Panc1 (cell line): ENCODE data around the gene SNAP47. TPM values are rescaled to one million over a fixed set of nuclear protein-coding genes. Genes with fewer than 3 reads are reported as not detected.

Source experiments
- ATAC-seq: fragments of 200-7000 bp; cut with Tn5 transposase; 2 replicates; pipeline ENCODE4 v1.9.1; 2020; ENCODE audit warnings: mild to moderate bottlenecking, moderate library complexity
- BruUV-seq: library from RNA; stranded (reverse); fragments of 400-500 nt; replicated peaks from 2 replicates; lab custom pipeline; 2021; lab: Mats Ljungman, UMichigan
- CTCF ChIA-PET: fragments of 300-600 bp; sonication (Branson Sonifier 250); formaldehyde crosslinking; loops from one replicate; lab custom pipeline; 2022; ENCODE audit warnings: antibody characterized with exemption; lab: Charles Lee
- POLR2A ChIA-PET: fragments of 300-600 bp; sonication (Branson Sonifier 250); formaldehyde crosslinking; loops from one replicate; lab custom pipeline; 2022; ENCODE audit warnings: antibody characterized with exemption; lab: Charles Lee
- DNase-seq: peaks from one replicate; pipeline ENCODE4 v3.0.0-alpha.2; 2010; ENCODE audit warnings: low read depth, low spot score
- H3K27ac ChIP-seq: 2 replicates; pipeline ENCODE4 v1.5.1; 2011; ENCODE audit warnings: mild to moderate bottlenecking, low read length, inconsistent platforms
- H3K27me3 ChIP-seq: fragments of 200-500 bp; sonication (Bioruptor generic); 2 replicates; pipeline ENCODE4 v1.6.0; 2014; ENCODE audit warnings: low read length, inconsistent platforms; ENCODE audit not compliant: control insufficient read depth, insufficient read depth
- H3K36me3 ChIP-seq: fragments of 200-500 bp; sonication (Bioruptor generic); 2 replicates; pipeline ENCODE4 v1.5.1; 2014; ENCODE audit warnings: inconsistent platforms, mild to moderate bottlenecking, low read length, moderate library complexity; ENCODE audit not compliant: control insufficient read depth, insufficient read depth
- H3K4me1 ChIP-seq: 2 replicates; pipeline ENCODE4 v1.5.1; 2011; ENCODE audit warnings: inconsistent platforms, mild to moderate bottlenecking, low read length, moderate library complexity; ENCODE audit not compliant: control insufficient read depth, insufficient read depth
- H3K4me3 ChIP-seq, 2 experiments: 2 replicates each; pipeline ENCODE4 v1.5.1; 2011 to 2012; ENCODE audit warnings: low read depth in 2 of 2, low read length in 2 of 2, mild to moderate bottlenecking in 2 of 2, inconsistent platforms in 1 of 2, moderate library complexity in 1 of 2
- H3K9me3 ChIP-seq: fragments of 200-500 bp; sonication (Bioruptor generic); 2 replicates; pipeline ENCODE4 v1.5.1; 2014; ENCODE audit warnings: low read depth, mild to moderate bottlenecking, inconsistent platforms, low read length, moderate library complexity; ENCODE audit not compliant: control insufficient read depth, insufficient read depth
- CTCF ChIP-seq: fragments of 450-650 bp; IDR thresholded peaks from 2 replicates; pipeline ENCODE4 v1.5.1; 2017; ENCODE audit warnings: mild to moderate bottlenecking
- POLR2AphosphoS5 ChIP-seq: IDR thresholded peaks from 2 replicates; pipeline ENCODE4 v1.6.1; 2012; ENCODE audit warnings: mild to moderate bottlenecking, low read depth, low read length, moderate library complexity
- REST ChIP-seq, 2 experiments: IDR thresholded peaks; 2 replicates each; pipeline ENCODE4 v1.6.1; 2011 to 2012; ENCODE audit warnings: low read depth in 2 of 2, control low read depth in 1 of 2, low read length in 1 of 2, mild to moderate bottlenecking in 1 of 2, moderate library complexity in 1 of 2; ENCODE audit not compliant: insufficient read depth in 1 of 2
- SIN3A ChIP-seq: IDR thresholded peaks from 2 replicates; pipeline ENCODE4 v1.6.1; 2012; ENCODE audit warnings: low read depth, mild to moderate bottlenecking, low read length, moderate library complexity, borderline replicate concordance; ENCODE audit not compliant: insufficient read depth
- TCF7L2 ChIP-seq: IDR thresholded peaks from 2 replicates; pipeline ENCODE4 v1.6.1; 2011; ENCODE audit warnings: mild to moderate bottlenecking, low read depth, low read length, inconsistent platforms
- in situ Hi-C: cut with HindIII; loops from 2 replicates; pipeline ENCODE4 v1.10.0; 2016; ENCODE audit warnings: low sequenced_read_pairs, low pct_unique_long_range_greater_than_20kb
- intact Hi-C: fragments of 100-400 bp; cut with micrococcal nuclease; formaldehyde crosslinking; loops from one replicate; pipeline ENCODE4 v1.10.0; 2022; ENCODE audit not compliant: unreplicated experiment
- total RNA-seq: library from RNA; stranded (reverse); gene quantifications from one replicate; pipeline ENCODE4 v1.2.1, GENCODE V29; 2021; ENCODE audit not compliant: unreplicated experiment

Gene SNAP47
- total RNA-seq, 1 experiment from 2014 or later: 55.6 TPM

GRCh38 chr1:227756172-227756959 is 21.1 kb downstream of the SNAP47 start:
- no TSS peak for BruUV-seq
- no peaks in the 10 kb centered on the region for H3K9me3 ChIP-seq
- ATAC-seq (no peak), DNase-seq (no peak)
- in situ Hi-C loops: no loop called here
- no peaks in the 10 kb centered on the region for H3K27me3 ChIP-seq
- ChIA-PET CTCF (interaction anchor here (0.7 kb wide), 1 partner anchor 197 kb away, joined by 3 read pairs; no protein-coding TSS in a partner anchor), POLR2A (no interaction called here)
- H3K27ac ChIP-seq: no peak overlapping the region
- H3K36me3 ChIP-seq: peaks cover 9% of the 10 kb centered on the region; the same call in 1 of the 2 replicates
- TF ChIP-seq SIN3A: no peak
- H3K4me1 ChIP-seq: peaks cover 46% of the 10 kb centered on the region
- intact Hi-C loops: no loop called here
- no peak overlapping the region for H3K4me3 ChIP-seq

GRCh38 chr1:227757781-227758180 is 22.5 kb downstream of the SNAP47 start:
- peak overlapping the region; percentile 48; the same call in 1 of the 2 replicates for H3K27ac ChIP-seq
- H3K4me1 ChIP-seq: peaks cover 57% of the 10 kb centered on the region
- ATAC-seq: no peak
- H3K4me3 ChIP-seq: no peak overlapping the region
- DNase-seq: no peak
- ChIA-PET CTCF (interaction anchor here (0.6 kb wide), 1 partner anchor 148 kb away, joined by 3 read pairs; no protein-coding TSS in a partner anchor), POLR2A (no interaction called here)
- in situ Hi-C loops (no loop called here), intact Hi-C loops (no loop called here)
- no peaks in the 10 kb centered on the region for H3K9me3 ChIP-seq
- no TSS peak for BruUV-seq
- no peak for TF ChIP-seq POLR2AphosphoS5
- TF ChIP-seq REST (IDR thresholded peaks at IDR 0.05; ENCODE audit: insufficient read depth in 1 of 2, low read depth in 2 of 2, low read length in 1 of 2): no peak
- TF ChIP-seq SIN3A: no peak
- no peak for TF ChIP-seq TCF7L2
- no peak for TF ChIP-seq CTCF
- H3K27me3 ChIP-seq: no peaks in the 10 kb centered on the region
- peaks cover 9% of the 10 kb centered on the region; the same call in 1 of the 2 replicates for H3K36me3 ChIP-seq

GRCh38 chr1:227758366-227758765 is 23.1 kb downstream of the SNAP47 start:
- Histone ChIP-seq H3K4me3 (no peak overlapping the region), H3K36me3 (peaks cover 9% of the 10 kb centered on the region; the same call in 1 of the 2 replicates), H3K4me1 (peaks cover 60% of the 10 kb centered on the region), H3K9me3 (no peaks in the 10 kb centered on the region), H3K27me3 (no peaks in the 10 kb centered on the region), H3K27ac (no peak overlapping the region)
- TF ChIP-seq TCF7L2 (no peak), CTCF (no peak), SIN3A (no peak), REST (IDR thresholded peaks at IDR 0.05; ENCODE audit: insufficient read depth in 1 of 2, low read depth in 2 of 2, low read length in 1 of 2) (no peak), POLR2AphosphoS5 (no peak)
- ChIA-PET CTCF (interaction anchor here (0.6 to 2.1 kb wide), 2 partner anchors 148 to 195 kb away, joined by 3 to 5 read pairs; no protein-coding TSS in a partner anchor), POLR2A (no interaction called here)
- DNase-seq: no peak
- intact Hi-C loops (no loop called here), in situ Hi-C loops (no loop called here)
- ATAC-seq: no peak
- no TSS peak for BruUV-seq
